Measurements from ENCODE around the gene FAM174A. TPM values are rescaled to one million over a fixed set of nuclear protein-coding genes. Genes with fewer than 3 reads are reported as not detected.

FAM174A gene
- total RNA-seq, 2 donors from 2014 or later = 18.8 to 33.2 TPM

- H3K4me1 ChIP-seq (ENCODE audit: control insufficient read depth in 1 of 2, low read depth in 2 of 2) = no peaks in the 10 kb centered on the region
- no peak overlapping the region for H3K27ac ChIP-seq
- no peak for DNase-seq (ENCODE audit: low spot score)
- TF ChIP-seq, protein P1, sequence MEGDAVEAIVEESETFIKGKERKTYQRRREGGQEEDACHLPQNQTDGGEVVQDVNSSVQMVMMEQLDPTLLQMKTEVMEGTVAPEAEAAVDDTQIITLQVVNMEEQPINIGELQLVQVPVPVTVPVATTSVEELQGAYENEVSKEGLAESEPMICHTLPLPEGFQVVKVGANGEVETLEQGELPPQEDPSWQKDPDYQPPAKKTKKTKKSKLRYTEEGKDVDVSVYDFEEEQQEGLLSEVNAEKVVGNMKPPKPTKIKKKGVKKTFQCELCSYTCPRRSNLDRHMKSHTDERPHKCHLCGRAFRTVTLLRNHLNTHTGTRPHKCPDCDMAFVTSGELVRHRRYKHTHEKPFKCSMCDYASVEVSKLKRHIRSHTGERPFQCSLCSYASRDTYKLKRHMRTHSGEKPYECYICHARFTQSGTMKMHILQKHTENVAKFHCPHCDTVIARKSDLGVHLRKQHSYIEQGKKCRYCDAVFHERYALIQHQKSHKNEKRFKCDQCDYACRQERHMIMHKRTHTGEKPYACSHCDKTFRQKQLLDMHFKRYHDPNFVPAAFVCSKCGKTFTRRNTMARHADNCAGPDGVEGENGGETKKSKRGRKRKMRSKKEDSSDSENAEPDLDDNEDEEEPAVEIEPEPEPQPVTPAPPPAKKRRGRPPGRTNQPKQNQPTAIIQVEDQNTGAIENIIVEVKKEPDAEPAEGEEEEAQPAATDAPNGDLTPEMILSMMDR (IDR thresholded peaks at IDR 0.05) = no peak
- ATAC-seq (ENCODE audit: insufficient number of reproducible peaks, low FRiP score, low read depth) = no peak
- H3K9me3 ChIP-seq = no peaks in the 10 kb centered on the region
- H3K27me3 ChIP-seq (replicated peaks; ENCODE audit: insufficient read depth) = no peaks in the 10 kb centered on the region
- no peak overlapping the region for H3K4me3 ChIP-seq
- H3K36me3 ChIP-seq = no peaks in the 10 kb centered on the region
Measured at GRCh38 chr5:100616291-100616690, 81.1 kb downstream of the FAM174A start.

DNA sequence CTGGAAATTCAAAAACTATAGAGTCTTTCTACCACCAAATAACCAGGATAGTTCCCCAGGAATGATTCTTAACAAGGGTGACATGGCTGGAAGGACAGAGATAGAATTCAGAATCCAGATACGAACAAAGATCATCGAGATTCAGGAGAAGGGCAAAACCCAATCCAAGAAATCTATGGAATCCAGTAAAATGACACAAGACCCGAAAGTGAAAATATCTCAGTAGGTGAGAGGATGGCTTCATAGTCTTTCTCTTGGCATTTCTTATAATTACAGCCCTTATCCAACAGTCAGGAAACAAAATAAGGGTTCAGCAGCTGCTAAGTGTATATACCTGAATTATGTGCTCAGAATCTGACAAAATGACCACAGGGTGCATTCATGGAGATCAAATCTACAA lies 81.8 kb downstream of the FAM174A start:
- H3K27ac ChIP-seq = no peak overlapping the region
- H3K4me3 ChIP-seq = no peak overlapping the region
- TF ChIP-seq, protein P1 (IDR thresholded peaks at IDR 0.05) = no peak
- ATAC-seq (ENCODE audit: insufficient number of reproducible peaks, low FRiP score, low read depth) = no peak
- H3K4me1 ChIP-seq (ENCODE audit: control insufficient read depth in 1 of 2, low read depth in 2 of 2) = no peaks in the 10 kb centered on the region
- H3K36me3 ChIP-seq = no peaks in the 10 kb centered on the region
- DNase-seq (ENCODE audit: low spot score) = no peak
- H3K9me3 ChIP-seq = no peaks in the 10 kb centered on the region
- no peaks in the 10 kb centered on the region for H3K27me3 ChIP-seq (replicated peaks; ENCODE audit: insufficient read depth)

DNA sequence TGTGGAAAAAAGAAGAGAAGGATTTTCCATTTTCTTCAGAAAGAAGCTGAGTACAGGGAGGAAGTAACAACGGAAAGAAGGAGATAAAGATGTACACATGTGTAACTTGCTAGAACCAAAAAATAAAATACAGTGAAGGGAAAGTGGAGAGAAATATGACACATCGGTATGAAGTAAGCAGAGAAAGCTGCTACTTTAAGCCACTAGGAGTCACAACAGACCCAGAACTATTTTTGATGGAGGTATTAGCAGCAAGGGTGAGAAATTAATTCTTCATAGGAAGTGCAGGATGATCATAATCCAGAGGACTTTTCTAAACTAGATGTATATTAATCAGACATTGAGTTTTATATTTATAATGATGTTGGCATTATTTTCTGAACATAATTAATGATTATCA lies 88.5 kb downstream of the FAM174A start:
- Histone ChIP-seq H3K27ac (no peak overlapping the region), H3K9me3 (no peaks in the 10 kb centered on the region), H3K4me3 (no peak overlapping the region), H3K36me3 (no peaks in the 10 kb centered on the region), H3K4me1 (ENCODE audit: control insufficient read depth in 1 of 2, low read depth in 2 of 2) (no peaks in the 10 kb centered on the region), H3K27me3 (replicated peaks; ENCODE audit: insufficient read depth) (no peaks in the 10 kb centered on the region)
- TF ChIP-seq, protein P1 (IDR thresholded peaks at IDR 0.05) = peak; percentile 28
- no peak for DNase-seq (ENCODE audit: low spot score)
- no peak for ATAC-seq (ENCODE audit: insufficient number of reproducible peaks, low FRiP score, low read depth)

DNA sequence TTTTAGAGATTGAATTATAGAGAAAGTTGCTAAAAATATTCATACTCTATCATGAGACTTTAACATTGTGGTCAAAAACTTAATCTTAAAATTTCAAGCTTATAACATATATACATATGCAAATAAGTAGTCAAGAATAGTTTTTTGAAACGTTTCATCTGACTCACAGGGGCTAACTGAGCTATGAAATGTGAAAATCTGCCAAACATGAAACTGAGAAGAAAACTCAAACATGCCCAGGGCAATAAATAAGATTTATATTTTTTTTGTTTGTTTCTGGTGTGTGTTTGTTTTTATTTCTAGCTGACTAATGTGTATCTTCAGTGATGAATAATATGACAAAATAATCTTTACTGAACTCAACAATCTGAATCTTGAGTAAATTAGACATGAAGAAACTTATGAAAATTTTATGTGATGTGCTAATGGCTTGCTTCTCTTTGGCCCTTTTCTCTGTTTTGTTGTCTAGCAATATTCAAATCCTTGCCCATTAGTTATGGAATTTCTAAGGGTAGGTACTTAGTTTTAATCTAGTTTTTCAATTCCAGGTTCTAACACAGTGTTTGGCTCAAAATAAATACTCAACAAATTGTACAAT lies 99.9 kb downstream of the FAM174A start:
- ATAC-seq (ENCODE audit: insufficient number of reproducible peaks, low FRiP score, low read depth) = no peak

More for the DNA sequence above, 99.9 kb downstream of the FAM174A start:
- Histone ChIP-seq H3K36me3 (no peaks in the 10 kb centered on the region), H3K4me3 (no peak overlapping the region), H3K27ac (no peak overlapping the region), H3K9me3 (no peaks in the 10 kb centered on the region), H3K4me1 (ENCODE audit: control insufficient read depth in 1 of 2, low read depth in 2 of 2) (no peaks in the 10 kb centered on the region), H3K27me3 (replicated peaks; ENCODE audit: insufficient read depth) (no peaks in the 10 kb centered on the region)
- no peak for DNase-seq (ENCODE audit: low spot score)
- TF ChIP-seq, protein P1 (IDR thresholded peaks at IDR 0.05) = no peak

Measured in thoracic aorta (tissue), 2 donors.